Measurements from ENCODE around the gene LCTL.

DNA sequence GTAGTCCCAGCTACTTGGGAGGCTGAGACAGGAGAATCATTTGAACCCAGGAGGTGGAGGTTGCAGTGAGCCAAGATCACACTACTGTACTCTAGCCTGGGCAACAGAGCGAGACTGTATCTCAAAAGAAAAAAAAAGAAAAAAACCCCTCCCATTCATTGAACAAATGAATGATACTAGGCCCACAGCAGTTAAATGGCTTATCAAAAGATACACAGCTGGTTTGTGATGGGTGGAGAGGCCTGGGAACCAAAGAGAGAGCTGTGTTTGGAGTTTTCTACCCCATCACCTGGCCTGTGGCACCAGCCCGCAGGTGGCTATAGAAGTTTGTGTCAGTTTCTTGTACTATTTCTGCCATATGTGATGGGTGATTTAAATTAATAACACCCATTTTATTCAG, 43.1 kb upstream of the LCTL start:
- TF ChIP-seq, protein P1, sequence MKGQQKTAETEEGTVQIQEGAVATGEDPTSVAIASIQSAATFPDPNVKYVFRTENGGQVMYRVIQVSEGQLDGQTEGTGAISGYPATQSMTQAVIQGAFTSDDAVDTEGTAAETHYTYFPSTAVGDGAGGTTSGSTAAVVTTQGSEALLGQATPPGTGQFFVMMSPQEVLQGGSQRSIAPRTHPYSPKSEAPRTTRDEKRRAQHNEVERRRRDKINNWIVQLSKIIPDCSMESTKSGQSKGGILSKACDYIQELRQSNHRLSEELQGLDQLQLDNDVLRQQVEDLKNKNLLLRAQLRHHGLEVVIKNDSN (IDR thresholded peaks at IDR 0.05; ENCODE audit: borderline replicate concordance, extremely low read length, insufficient read depth, low read depth, low read length) = no peak
- TF ChIP-seq, protein P2, sequence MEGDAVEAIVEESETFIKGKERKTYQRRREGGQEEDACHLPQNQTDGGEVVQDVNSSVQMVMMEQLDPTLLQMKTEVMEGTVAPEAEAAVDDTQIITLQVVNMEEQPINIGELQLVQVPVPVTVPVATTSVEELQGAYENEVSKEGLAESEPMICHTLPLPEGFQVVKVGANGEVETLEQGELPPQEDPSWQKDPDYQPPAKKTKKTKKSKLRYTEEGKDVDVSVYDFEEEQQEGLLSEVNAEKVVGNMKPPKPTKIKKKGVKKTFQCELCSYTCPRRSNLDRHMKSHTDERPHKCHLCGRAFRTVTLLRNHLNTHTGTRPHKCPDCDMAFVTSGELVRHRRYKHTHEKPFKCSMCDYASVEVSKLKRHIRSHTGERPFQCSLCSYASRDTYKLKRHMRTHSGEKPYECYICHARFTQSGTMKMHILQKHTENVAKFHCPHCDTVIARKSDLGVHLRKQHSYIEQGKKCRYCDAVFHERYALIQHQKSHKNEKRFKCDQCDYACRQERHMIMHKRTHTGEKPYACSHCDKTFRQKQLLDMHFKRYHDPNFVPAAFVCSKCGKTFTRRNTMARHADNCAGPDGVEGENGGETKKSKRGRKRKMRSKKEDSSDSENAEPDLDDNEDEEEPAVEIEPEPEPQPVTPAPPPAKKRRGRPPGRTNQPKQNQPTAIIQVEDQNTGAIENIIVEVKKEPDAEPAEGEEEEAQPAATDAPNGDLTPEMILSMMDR (IDR thresholded peaks at IDR 0.05 in 2 of 3, conservative IDR thresholded peaks at IDR 0.05 in 1 of 3; ENCODE audit: control insufficient read depth in 2 of 3, extremely low read depth in 1 of 3, insufficient read depth in 1 of 3, low read depth in 3 of 3, low read length in 3 of 3) = no peak
- TF ChIP-seq EZH2 (IDR thresholded peaks at IDR 0.05; ENCODE audit: borderline replicate concordance, control insufficient read depth, low read depth, low read length) = no peak
- TF ChIP-seq, protein P3, sequence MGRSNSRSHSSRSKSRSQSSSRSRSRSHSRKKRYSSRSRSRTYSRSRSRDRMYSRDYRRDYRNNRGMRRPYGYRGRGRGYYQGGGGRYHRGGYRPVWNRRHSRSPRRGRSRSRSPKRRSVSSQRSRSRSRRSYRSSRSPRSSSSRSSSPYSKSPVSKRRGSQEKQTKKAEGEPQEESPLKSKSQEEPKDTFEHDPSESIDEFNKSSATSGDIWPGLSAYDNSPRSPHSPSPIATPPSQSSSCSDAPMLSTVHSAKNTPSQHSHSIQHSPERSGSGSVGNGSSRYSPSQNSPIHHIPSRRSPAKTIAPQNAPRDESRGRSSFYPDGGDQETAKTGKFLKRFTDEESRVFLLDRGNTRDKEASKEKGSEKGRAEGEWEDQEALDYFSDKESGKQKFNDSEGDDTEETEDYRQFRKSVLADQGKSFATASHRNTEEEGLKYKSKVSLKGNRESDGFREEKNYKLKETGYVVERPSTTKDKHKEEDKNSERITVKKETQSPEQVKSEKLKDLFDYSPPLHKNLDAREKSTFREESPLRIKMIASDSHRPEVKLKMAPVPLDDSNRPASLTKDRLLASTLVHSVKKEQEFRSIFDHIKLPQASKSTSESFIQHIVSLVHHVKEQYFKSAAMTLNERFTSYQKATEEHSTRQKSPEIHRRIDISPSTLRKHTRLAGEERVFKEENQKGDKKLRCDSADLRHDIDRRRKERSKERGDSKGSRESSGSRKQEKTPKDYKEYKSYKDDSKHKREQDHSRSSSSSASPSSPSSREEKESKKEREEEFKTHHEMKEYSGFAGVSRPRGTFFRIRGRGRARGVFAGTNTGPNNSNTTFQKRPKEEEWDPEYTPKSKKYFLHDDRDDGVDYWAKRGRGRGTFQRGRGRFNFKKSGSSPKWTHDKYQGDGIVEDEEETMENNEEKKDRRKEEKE (IDR thresholded peaks at IDR 0.05) = no peak
- no peak for TF ChIP-seq ZNF24 (IDR thresholded peaks at IDR 0.05)
- TF ChIP-seq MTA3 (IDR thresholded peaks at IDR 0.05; ENCODE audit: borderline replicate concordance, low read length) = no peak
- TF ChIP-seq MEF2A (IDR thresholded peaks at IDR 0.05; ENCODE audit: insufficient read depth, low read depth, low read length) = no peak
- TF ChIP-seq TAF1 (IDR thresholded peaks at IDR 0.05; ENCODE audit: borderline replicate concordance, low read depth, low read length) = no peak
- TF ChIP-seq FOXM1 (IDR thresholded peaks at IDR 0.05; ENCODE audit: low read depth, low read length) = no peak
- TF ChIP-seq, protein P4, sequence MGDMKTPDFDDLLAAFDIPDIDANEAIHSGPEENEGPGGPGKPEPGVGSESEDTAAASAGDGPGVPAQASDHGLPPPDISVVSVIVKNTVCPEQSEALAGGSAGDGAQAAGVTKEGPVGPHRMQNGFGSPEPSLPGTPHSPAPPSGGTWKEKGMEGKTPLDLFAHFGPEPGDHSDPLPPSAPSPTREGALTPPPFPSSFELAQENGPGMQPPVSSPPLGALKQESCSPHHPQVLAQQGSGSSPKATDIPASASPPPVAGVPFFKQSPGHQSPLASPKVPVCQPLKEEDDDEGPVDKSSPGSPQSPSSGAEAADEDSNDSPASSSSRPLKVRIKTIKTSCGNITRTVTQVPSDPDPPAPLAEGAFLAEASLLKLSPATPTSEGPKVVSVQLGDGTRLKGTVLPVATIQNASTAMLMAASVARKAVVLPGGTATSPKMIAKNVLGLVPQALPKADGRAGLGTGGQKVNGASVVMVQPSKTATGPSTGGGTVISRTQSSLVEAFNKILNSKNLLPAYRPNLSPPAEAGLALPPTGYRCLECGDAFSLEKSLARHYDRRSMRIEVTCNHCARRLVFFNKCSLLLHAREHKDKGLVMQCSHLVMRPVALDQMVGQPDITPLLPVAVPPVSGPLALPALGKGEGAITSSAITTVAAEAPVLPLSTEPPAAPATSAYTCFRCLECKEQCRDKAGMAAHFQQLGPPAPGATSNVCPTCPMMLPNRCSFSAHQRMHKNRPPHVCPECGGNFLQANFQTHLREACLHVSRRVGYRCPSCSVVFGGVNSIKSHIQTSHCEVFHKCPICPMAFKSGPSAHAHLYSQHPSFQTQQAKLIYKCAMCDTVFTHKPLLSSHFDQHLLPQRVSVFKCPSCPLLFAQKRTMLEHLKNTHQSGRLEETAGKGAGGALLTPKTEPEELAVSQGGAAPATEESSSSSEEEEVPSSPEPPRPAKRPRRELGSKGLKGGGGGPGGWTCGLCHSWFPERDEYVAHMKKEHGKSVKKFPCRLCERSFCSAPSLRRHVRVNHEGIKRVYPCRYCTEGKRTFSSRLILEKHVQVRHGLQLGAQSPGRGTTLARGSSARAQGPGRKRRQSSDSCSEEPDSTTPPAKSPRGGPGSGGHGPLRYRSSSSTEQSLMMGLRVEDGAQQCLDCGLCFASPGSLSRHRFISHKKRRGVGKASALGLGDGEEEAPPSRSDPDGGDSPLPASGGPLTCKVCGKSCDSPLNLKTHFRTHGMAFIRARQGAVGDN (IDR thresholded peaks at IDR 0.05) = no peak
- TF ChIP-seq, protein P5, sequence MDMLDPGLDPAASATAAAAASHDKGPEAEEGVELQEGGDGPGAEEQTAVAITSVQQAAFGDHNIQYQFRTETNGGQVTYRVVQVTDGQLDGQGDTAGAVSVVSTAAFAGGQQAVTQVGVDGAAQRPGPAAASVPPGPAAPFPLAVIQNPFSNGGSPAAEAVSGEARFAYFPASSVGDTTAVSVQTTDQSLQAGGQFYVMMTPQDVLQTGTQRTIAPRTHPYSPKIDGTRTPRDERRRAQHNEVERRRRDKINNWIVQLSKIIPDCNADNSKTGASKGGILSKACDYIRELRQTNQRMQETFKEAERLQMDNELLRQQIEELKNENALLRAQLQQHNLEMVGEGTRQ (IDR thresholded peaks at IDR 0.05; ENCODE audit: borderline replicate concordance, low read depth, low read length) = no peak

Measured in GM12878 (cell line).